GM19463 (cell line): ENCODE results near the gene GTF2H4.
"Not testable (repeated sequence)": the region's sequence is repeated elsewhere in the genome, so short reads cannot be mapped to it uniquely, and the experiment has no call there.

ENCODE experiments used
- ATAC-seq: cut with Tn5 transposase; IDR thresholded peaks from one replicate; pipeline ENCODE4 v1.9.1; 2021; ENCODE audit warnings: mild to moderate bottlenecking, moderate library complexity; ENCODE audit not compliant: unreplicated experiment

The GTF2H4 gene

DNA sequence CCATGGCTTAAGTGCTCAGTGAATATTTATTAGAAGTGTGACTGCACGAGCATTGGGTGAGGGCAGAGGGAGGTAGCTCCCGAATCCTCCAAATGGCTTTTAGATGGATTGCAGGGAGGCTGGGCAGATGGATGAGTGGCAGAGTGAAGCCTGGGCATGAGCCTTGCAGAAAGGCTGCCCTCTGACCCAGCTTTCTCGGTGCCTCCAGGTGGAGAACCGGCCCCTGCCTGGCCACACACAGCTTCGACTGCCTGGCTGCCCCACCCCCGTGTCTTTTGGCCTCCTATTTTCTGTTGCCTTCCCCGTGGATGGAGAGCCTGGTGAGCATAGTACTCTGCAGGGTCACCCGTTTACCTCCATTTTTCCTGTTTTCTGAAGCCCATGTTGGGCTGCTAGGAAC lies 9.5 kb downstream of the GTF2H4 start:
- ATAC-seq: no peak

DNA sequence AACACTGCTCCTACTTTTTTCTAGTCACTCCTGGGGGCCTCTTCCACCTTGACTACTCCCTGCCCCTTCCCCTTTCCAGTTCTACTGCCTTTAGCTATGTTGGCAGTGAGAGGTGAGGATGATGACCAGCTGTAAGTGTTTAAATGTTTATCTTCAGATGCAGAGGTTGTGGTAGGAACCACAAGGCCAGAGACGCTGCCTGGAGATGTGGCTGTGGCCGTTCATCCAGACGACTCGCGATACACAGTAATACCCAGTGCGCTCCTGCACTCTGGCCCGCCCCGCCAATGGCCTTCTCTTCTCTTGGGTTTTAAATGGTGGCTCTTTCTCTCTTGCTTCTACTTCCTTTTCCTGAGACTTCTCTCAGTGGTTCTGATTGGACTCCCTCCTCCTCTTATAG lies 10.7 kb downstream of the GTF2H4 start:
- no peak for ATAC-seq

DNA sequence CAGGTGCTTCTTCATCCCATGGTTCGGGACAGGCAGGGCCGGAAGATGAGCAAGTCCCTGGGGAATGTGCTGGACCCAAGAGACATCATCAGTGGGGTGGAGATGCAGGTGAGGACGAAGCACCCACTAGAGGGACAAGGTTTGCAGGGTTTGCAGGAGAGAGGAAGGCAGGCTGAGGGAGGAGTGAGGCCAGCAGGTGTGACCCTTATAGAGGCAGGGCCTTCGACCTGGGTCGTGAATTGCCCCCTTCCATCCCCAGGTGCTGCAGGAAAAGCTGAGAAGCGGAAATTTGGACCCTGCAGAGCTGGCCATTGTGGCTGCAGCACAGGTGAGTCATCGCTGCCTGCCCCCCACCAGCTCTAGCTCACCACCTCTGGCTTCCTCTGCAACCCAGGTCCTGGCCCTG lies 14.4 kb downstream of the GTF2H4 start:
- ATAC-seq: no peak

DNA sequence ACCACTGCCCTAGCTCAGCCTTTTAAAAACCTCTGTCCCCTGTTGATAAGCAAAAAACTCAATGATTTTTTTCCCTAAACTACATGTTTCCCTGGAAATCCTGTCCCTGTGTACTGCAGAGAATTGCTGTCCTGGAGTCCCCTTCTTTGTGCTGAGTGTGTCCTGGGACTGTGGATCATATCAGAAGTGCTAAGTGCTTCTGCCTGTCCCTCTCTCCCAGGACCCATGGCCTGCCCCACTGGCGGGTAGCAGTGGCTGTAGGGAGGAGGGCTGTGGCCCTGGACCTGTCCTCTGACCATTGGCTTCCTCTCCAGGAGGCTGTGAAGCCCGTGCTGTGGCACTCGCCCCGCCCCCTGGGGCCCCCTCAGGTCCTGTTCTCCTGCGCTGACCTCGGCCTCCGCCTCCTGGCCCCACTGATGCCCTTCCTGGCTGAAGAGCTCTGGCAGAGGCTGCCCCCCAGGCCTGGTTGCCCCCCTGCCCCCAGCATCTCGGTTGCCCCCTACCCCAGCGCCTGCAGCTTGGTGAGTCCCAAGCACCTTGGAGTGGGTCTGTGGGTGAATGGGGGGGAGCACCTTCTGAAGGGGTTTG lies 16.1 kb downstream of the GTF2H4 start:
- ATAC-seq: not testable (repeated sequence)

DNA sequence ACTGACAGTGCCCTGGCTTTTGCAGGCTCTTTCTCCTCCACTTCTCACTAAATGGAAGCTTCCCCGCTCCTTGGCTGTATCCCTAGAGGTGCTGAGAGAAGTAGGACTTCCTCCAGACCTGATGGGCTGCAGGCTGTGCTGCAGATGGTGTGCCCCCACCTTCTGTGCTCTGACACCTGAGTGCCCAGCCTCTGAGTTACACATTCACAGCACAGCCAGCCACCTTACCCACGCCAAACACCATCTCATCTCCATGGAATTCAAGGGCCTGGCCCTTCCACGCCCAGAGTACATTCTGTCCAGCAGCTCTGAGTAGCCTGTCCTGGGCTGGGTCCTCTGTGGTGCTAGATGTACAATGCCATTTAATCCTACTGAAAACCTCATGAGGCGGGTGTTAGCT lies 18.6 kb downstream of the GTF2H4 start:
- no peak for ATAC-seq

DNA sequence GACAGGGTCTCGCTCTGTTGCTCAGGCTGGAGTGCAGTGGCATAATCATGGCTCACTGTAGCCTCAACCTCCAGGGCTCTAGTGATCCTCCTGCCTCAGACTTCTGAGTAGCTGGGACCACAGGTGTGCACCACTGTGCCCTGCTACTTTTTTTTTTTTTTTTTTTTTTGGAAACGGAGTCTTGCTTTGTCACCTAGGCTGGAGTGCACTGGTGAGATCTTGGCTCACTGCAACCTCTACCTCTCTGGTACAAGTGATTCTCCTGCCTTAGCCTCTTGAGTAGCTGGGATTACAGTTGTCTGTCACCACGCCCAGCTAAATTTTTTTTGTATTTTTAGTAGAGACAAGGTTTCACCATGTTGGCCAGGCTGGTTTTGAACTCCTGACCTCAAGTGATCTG lies 19.1 kb downstream of the GTF2H4 start:
- not testable (repeated sequence) for ATAC-seq

DNA sequence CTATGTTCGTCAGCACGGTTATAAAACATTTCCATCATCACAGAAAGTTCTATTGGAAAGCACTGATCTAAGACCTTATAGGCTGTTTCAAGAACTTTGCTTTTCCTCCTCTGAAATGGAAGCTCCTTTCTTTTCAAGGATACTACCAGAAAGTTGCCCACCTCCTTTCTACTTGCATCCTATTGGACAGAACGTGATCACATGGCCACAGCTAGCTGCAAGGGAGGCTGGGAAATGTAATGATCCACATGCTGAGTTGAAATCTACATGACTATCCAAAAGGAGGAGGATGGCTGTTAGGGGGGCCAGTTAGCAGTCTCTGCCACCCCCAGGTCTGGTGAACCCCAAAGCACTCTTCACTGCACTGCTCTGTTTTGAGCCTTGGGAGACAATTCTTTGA lies 20.7 kb downstream of the GTF2H4 start:
- no peak for ATAC-seq

DNA sequence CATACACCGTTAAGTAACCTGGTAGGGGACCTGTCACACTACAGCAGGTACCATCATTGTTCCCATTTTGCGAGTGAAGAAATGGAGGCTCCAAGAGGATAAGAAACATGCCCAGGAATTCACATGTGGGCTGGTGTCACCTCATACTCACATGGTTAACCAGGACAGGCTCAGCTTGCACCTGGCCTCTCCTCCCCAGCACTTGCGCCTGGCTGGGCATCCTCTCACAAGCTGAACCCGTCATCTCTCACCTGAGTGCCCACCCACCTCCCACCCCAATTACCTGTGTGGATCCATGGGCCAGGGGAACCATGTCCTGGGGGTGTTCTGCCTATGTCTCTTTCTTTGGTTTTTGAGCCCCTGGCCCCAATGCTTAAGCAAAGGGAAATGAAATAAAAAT lies 22.5 kb downstream of the GTF2H4 start:
- ATAC-seq: no peak

DNA sequence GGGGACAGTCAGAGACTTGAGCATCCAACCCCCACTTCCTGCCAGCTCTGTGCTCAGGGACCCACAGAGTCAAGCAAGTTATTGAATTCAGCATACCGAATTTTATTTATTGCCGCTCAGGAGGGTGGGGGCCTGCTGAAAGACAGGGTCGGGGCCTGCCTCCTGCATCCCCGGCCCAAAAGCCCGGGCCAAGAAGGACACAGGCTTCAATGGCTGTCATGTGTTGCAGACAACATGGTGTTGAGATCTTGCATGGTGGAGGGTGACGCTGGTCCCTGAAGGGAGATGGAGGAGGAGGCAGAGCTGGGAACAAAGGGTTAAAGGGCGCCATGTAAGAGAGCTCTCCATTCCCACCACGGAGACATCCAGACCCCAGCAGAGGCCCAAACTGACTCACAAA lies 23.3 kb downstream of the GTF2H4 start:
- no peak for ATAC-seq

DNA sequence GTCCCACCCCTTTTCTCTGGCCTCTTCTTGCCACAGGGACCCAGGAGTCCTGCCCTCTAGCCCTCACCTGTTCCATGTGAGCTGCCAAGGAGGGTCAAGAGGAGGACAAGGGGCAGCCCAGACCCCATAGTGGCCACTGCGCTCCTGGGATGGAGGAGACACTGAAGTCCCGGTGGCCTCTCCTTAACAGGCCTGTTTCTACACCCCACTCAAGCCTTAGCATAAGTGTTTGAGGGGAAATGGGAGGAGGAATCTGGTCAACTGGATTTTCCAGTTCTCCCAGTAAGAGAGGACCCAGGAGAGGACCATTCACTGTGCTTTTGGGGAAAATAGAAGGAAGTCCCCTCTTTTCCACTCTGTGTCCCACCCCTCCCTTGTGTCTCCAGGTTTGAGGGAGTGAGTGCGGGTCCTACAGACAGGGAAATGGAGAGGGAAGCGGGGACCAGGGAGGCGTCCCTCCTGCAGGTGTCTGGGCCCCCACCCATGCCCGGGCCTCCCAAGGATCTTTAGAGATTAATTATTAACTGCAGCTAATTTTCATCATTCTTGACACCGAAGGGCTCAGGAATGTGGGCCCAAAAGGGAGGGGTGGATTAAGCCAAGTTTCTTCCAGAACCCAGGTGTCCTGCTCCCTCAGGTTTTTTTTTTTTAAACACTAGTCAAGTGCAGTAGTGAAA lies 24.1 kb downstream of the GTF2H4 start, which contains the start of gene SFTA2:
TSS of gene SFTA2 (minus strand) at position 202 of the 677 bp plus-strand sequence. CDS start at position 128, 74 bp downstream.
- ATAC-seq: no peak

DNA sequence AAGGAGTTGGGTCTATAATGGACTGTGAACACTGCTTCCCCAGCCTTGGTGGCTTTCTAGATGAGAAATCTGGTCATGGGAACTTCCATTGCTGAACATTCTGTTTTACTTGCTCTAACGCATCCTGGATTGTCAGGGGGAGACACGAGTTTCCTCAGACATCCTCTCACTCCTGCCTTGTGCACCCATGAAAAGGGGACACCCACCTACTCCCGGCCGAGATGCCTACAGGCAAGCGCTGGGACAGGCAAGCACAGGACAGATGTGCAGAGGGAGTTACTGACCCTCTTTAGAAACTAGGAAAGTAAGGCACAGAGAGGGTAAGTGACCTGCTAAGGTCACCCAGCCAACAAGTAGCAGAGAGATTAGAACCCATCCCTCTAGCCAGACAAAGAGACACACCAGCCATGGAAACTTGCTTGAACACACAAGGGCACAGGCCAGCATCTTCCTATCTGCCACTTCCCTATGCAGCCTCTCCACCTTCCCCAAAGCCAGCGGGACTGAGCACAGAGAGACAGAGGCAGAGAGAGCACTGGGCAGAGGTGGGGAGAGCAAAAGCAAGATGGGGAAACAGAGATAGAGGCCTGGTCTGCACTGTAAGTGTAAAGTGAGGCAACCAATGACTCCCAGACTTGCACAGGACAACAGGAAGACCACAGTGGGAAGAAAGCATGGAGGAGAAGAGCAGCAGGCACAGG lies 24.8 kb downstream of the GTF2H4 start:
- ATAC-seq: no peak

DNA sequence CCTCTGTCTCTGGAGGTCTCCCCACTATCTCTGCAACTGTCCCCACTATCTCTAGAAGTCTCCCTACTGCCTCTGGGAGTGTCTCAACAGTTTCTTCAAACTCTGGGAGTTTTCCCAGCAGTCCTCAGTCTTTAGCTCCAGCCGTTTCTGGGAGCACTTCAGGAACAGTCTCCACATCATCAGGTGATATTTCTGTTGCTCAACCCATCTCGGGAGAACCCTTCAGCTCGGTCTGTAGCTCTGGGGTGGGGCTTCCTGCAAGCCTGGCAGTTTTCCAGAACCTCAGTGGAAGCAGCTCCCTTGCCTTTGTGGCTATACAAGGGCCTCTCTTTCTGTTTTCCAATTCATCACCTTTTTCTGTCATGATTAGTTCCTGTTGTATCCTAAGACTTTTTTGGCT lies 27.0 kb downstream of the GTF2H4 start:
- no peak for ATAC-seq

DNA sequence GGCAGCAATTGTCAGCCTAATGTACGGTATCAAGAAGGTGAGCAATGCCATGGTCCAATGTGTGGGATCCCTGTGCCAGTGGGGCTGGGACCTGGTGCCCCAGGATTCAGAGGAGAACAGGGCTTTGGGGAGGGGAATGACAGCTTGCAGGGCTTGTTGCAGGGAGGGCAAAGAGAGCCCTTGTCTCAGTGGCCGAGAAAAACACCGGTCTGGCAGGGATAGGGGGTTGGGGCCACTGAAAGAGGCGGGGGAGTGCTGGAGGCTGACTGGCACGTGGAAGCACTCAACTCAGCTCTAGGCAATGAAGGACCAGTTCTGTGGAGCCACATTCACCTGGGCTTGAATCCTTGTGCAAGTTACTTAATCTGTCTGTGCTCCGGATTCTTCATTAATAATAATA lies 29.3 kb downstream of the GTF2H4 start:
- ATAC-seq: no peak

DNA sequence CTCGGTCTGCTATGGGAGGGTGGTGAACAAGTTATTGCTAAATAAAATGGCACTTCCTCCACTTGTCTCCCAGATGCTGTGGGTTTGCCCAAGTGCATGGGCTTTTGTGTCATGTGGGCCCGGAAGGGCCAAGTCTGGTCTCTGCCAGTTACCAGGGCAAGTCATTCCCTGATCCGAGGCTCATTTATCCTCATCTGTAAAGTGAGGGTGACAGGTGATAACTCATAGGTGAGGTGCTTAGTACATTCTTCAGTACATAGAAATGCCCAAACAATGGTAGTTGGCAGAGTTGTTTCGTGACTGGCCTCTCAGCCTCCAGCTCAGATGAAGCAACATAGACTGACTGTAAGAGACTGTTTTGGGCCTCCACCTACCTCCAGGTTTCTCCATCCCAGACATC lies 30.7 kb downstream of the GTF2H4 start:
- no peak for ATAC-seq

DNA sequence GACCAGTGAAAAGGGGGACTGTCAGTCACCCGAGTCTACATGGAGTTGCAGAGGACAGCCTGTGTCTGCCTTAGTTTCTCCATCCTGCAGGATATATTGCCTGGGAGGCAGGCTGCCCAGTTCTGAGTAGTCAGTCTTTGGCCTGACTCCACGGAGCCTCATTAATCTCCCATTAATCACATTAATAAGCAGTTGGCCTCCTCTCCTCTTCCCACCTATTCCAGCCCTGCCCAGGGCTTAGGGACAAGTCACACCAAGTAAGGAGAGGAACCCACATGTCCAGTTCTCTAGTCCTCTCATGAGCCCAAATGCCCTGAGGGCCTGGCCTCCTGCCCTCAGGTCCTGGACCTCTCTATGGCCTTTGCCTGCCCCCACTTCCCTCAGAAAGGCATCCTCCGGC lies 31.5 kb downstream of the GTF2H4 start:
- ATAC-seq: no peak

DNA sequence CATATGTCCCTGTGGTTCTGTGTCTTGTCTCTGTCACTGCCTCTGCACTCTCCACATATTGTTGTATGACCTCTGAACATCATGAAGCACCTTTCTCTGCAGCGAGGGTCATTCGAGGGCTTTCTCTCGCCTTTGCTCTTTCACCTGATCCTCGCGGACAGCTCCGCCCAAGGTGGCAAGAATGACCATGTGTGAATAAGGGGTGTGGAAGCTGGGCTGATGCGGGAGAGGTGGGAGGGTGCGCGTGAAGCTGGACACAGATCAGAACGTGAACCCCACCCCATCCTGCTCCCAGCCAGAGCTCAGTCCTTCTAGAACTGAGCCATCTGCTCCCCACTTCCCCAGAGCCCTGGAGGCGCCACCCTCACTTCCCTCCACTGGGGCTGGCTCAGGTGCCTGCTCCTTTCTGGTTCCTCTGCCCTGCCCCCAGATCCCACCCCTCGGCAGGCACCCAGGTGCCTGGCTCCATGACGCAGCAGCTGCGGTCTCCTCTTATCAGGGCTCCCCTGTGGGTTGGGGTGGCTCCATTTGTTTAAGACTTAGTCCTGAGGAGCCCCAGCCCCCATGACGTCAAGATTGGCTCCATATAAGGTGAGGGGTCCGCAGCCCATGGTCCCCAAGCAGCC lies 32.5 kb downstream of the GTF2H4 start, which contains the start of gene MUCL3:
TSS of gene MUCL3 (plus strand) at position 613 of the 626 bp plus-strand sequence. CDS start 27 bp downstream, outside the sequence.
- no peak for ATAC-seq

DNA sequence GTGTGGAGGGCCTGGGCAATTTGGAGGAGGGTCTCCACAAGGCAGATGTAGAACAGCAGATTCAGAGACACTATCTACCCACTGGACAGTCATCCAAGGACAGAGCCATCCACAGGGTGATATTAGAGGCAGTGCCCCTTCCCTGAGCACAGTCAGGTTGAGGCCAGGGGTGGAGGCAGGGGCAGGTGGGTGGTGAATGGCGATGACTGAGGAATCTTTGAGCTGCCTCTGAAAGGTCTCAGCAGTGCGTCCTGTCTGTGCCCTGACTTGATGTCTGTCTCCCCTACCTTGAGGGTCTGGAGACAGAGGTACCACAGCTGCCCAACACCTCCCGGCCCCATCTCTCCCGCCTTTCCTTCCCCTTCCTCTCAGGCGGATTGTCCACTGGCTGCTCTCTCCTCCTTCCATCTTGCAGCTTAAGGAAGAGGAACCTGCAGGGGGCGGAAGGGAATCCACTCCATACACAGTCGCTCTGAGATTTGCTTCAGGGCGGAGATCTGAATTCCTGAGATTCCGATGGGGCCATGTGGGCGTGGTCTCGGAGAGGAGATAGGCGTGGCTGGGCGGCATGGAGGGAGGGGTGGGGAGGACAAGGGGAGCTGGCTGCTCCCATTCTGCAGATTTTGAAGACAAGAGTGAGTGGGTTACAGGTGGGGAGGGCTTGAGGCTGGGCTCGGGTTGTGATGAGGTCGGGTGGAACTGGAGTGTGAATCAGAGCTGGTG lies 34.5 kb downstream of the GTF2H4 start:
- no peak for ATAC-seq

DNA sequence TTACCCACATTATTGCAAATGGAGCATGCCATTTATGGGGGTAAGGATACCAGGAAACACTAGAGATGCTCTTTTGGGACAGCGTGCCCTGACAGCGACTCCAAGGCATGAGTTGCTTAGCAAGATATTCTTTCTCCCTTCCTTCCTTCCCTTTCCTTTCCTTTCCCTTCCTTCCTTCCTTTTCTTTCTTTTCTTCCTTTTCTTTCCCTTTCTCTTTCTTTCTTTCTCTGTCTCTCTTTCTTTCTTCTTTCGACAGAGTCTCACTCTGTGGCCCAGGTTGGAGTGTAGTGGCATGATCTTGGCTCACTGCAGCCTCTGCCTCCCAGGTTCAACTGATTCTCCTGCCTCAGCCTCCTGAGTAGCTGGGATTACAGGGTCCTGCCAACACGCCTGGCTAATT lies 36.0 kb downstream of the GTF2H4 start:
- ATAC-seq: no peak

DNA sequence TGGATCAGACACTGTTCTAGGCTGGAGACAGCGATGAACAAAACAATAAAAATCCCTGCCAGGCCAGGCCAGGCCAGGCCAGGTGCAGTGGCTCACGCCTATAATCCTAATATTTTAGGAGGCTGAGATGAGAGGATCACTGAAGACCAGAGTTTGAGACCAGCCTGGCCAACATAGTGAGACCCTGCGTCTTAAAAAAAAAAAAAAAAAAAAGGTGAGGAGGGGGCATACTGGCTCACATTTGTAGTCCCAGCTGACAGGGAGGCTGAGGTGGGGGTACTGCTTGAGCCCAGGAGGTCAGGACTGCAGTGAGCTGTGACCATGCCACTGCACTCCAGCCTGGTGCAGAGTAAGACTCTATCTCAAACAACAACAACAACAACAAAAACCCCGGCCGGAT lies 37.3 kb downstream of the GTF2H4 start:
- no peak for ATAC-seq

DNA sequence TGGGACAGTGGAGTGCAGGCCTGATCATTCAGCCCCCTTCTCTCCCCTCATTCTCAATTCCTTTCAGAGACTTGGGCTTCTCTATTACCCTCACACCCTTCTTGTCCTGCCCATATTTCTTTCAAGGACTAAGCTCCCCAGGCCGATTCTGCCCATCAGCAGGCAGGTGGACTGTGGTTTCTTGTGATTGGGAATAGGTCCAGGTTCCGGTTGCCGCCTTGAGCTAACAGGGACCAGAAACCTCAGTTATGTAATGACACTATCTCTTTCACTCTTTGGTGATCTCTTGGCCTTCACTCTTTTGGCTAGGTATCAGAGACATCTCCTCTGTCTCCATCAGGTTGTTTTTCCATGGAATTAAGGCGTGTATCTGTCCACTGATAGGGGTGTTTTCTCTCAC lies 39.2 kb downstream of the GTF2H4 start:
- no peak for ATAC-seq

DNA sequence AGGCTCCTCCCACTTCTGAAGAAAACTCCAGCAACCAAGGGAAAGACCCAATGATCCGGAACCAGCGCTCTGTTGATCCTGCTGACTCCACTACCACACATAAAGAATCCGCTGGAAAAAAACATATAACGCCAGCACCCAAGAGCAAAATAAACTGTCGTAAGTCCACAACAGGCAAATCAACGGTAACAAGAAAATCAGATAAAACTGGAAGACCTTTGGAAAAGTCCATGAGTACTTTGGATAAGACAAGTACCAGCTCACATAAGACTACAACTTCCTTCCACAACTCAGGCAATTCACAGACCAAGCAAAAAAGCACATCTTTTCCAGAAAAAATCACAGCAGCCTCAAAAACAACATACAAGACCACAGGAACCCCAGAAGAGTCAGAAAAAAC lies 40.8 kb downstream of the GTF2H4 start:
- no peak for ATAC-seq
